Stimulated activated CD8-positive, alpha-beta memory T cell treated with anti-CD3 and anti-CD28 coated beads, Interleukin-15, amount 100 ng/mL, for 24 hours (primary cell): ENCODE results near the gene INPP4A.
A peak's percentile ranks its signal among the peaks of the same experiment; 100 is the strongest.

Experiments used
- DNase-seq: peaks from one replicate; pipeline ENCODE4 v3.0.0-alpha.2; 2020; ENCODE audit warnings: low read depth

Gene INPP4A

GRCh38 chr2:98564541-98565132 is 120.0 kb downstream of the INPP4A start:
- no peak for DNase-seq

- no peak for DNase-seq
These were observed 120.7 kb downstream of the INPP4A start for GRCh38 chr2:98565286-98565860.

- DNase-seq = no peak
These were observed 121.3 kb downstream of the INPP4A start for GRCh38 chr2:98565941-98566340.

GRCh38 chr2:98568161-98568956 is 123.7 kb downstream of the INPP4A start:
- no peak for DNase-seq

GRCh38 chr2:98569197-98569793 is 124.6 kb downstream of the INPP4A start:
- peak; percentile 69 for DNase-seq

GRCh38 chr2:98569915-98570314 is 125.3 kb downstream of the INPP4A start:
- no peak for DNase-seq

GRCh38 chr2:98570356-98570755 is 125.7 kb downstream of the INPP4A start:
- no peak for DNase-seq

GRCh38 chr2:98571121-98571701 is 126.6 kb downstream of the INPP4A start:
- DNase-seq = no peak

GRCh38 chr2:98571796-98572195 is 127.1 kb downstream of the INPP4A start:
- no peak for DNase-seq

- DNase-seq = no peak
These were observed 127.6 kb downstream of the INPP4A start for GRCh38 chr2:98572211-98572610.

GRCh38 chr2:98572676-98573075 is 128.0 kb downstream of the INPP4A start:
- DNase-seq = no peak

- no peak for DNase-seq
These were observed 128.8 kb downstream of the INPP4A start for GRCh38 chr2:98573426-98573825.

- DNase-seq = no peak
These were observed 132.1 kb downstream of the INPP4A start for GRCh38 chr2:98576666-98577312.

- DNase-seq = no peak
These were observed 132.7 kb downstream of the INPP4A start for GRCh38 chr2:98577313-98577712.

GRCh38 chr2:98578231-98578630 is 133.6 kb downstream of the INPP4A start:
- DNase-seq = no peak

- no peak for DNase-seq
These were observed 135.3 kb downstream of the INPP4A start for GRCh38 chr2:98579926-98580325.

- DNase-seq = no peak
These were observed 136.1 kb downstream of the INPP4A start for GRCh38 chr2:98580656-98581284.

GRCh38 chr2:98582523-98582922 is 137.9 kb downstream of the INPP4A start:
- DNase-seq = no peak

GRCh38 chr2:98583276-98583675 is 138.6 kb downstream of the INPP4A start:
- no peak for DNase-seq

GRCh38 chr2:98583816-98584618 is 139.4 kb downstream of the INPP4A start:
- no peak for DNase-seq

- no peak for DNase-seq
These were observed 140.7 kb downstream of the INPP4A start for GRCh38 chr2:98585386-98585785.
